ENCODE data around the gene MAMSTR. TPM values are rescaled to one million over a fixed set of nuclear protein-coding genes. Genes with fewer than 3 reads are reported as not detected.

The MAMSTR gene
- total RNA-seq, 1 donor from 2014 or later = 3.6 TPM

DNA sequence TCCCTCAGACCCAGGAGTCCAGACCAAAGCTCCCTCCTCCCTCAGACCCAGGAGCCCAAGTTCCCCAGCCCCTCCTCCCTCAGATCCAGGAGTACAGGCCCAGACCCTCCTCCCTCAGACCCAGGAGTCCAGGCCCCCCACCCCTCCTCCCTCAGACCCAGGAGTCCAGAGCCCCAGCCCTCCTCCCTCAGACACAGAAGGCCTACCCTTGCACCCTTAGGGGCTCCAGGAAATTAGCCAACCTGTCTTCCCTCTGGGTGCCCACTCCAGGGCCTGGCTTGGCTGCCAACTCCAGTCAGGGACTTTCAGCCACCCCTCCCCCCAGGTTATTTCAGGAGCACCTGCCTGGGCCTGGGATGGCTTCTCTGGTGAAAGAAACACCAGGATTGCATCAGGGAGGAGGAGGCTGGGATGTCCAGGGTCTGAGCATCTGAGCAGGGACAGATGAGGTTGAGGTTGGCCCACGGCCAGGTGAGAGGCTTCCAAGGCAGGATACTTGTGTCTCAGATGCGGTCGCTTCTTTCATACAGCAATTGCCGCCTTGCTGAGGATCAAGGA, 35.6 kb upstream of the MAMSTR start, which contains the start of gene FGF21:
Gene FGF21, plus strand, starts transcription at position 441 of the 558 bp plus-strand sequence. CDS start 713 bp downstream, outside the sequence.
- Mint-ChIP-seq H3K4me3 (no peak within 1 kb of the TSS), H3K27me3 (peaks cover 34% of the 10 kb centered on the region), H3K36me3 (no peaks in the 10 kb centered on the region), H3K9me3 (no peaks in the 10 kb centered on the region), H3K27ac (peak within 1 kb of the TSS; percentile 95), H3K4me1 (ENCODE audit: unreplicated experiment) (peaks cover 14% of the 10 kb centered on the region)
- no peak for DNase-seq (ENCODE audit: extremely low spot score, unreplicated experiment)
- TF ChIP-seq, protein P1, sequence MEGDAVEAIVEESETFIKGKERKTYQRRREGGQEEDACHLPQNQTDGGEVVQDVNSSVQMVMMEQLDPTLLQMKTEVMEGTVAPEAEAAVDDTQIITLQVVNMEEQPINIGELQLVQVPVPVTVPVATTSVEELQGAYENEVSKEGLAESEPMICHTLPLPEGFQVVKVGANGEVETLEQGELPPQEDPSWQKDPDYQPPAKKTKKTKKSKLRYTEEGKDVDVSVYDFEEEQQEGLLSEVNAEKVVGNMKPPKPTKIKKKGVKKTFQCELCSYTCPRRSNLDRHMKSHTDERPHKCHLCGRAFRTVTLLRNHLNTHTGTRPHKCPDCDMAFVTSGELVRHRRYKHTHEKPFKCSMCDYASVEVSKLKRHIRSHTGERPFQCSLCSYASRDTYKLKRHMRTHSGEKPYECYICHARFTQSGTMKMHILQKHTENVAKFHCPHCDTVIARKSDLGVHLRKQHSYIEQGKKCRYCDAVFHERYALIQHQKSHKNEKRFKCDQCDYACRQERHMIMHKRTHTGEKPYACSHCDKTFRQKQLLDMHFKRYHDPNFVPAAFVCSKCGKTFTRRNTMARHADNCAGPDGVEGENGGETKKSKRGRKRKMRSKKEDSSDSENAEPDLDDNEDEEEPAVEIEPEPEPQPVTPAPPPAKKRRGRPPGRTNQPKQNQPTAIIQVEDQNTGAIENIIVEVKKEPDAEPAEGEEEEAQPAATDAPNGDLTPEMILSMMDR (conservative IDR thresholded peaks at IDR 0.05) = no peak

DNA sequence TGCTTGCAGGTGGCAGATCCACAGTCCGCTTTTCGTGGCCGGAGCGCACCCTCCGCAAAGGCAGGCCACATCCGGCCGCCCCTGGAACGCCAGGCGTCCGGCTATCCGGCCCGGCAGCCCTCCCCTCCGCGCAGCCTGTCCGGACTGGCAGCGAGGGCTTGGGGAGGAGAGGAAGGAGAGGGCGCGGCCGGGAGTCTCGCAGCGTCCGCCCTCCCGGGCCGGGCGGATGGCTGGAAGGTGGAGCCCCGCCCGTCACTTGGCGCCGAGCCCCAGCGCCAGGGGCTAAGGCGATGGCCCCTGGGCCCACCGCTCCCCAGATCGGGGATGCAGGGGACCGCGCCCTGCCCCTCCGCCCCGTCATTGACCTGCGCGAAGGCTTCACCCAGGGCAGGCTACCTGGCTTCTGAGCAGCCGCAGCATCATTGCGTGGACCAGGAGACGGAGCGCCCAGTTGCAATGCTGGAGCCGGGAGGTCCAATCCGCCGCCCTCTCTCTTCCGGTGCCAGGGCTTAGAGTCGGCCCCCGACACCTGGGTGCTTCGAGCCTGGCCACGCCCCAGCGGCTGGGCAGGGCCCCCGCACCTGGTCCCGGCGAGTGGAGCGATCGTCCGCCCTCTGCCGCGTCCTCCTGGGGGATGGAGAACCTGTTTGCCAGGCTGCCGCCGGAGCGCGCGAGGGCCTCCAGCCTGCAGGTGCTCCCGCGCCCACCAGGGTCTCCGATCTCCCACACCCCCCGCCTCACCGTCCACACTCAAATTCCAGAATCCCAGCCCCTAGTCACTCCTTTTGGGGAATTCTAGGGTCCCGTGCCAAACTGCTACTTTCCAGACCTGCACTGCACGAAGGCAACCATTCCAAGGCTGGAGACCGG, 33.2 kb upstream of the MAMSTR start, which contains the start of gene FUT1:
Gene FUT1, minus strand, starts transcription at position 146 of the 870 bp plus-strand sequence. CDS start 1,360 bp downstream, outside the sequence.
- TF ChIP-seq, protein P1 (conservative IDR thresholded peaks at IDR 0.05) = peak; percentile 64
- DNase-seq (ENCODE audit: extremely low spot score, unreplicated experiment) = peak; percentile 89
- H3K4me3 Mint-ChIP-seq = peak within 1 kb of the TSS; percentile 90
- H3K4me1 Mint-ChIP-seq (ENCODE audit: unreplicated experiment) = peaks cover 18% of the 10 kb centered on the region
- no peaks in the 10 kb centered on the region for H3K9me3 Mint-ChIP-seq
- H3K36me3 Mint-ChIP-seq = no peaks in the 10 kb centered on the region
- H3K27me3 Mint-ChIP-seq = peaks cover 34% of the 10 kb centered on the region
- peak within 1 kb of the TSS; percentile 95 for H3K27ac Mint-ChIP-seq

GRCh38 chr19:48751845-48752495, 32.4 kb upstream of the MAMSTR start:
- no peaks in the 10 kb centered on the region for H3K9me3 Mint-ChIP-seq
- TF ChIP-seq, protein P1 (conservative IDR thresholded peaks at IDR 0.05) = no peak
- peak overlapping the region; percentile 90 for H3K4me3 Mint-ChIP-seq
- H3K27me3 Mint-ChIP-seq = peaks cover 34% of the 10 kb centered on the region
- no peak for DNase-seq (ENCODE audit: extremely low spot score, unreplicated experiment)
- H3K36me3 Mint-ChIP-seq = no peaks in the 10 kb centered on the region
- peak overlapping the region; percentile 83 for H3K27ac Mint-ChIP-seq
- H3K4me1 Mint-ChIP-seq (ENCODE audit: unreplicated experiment) = peaks cover 18% of the 10 kb centered on the region

DNA sequence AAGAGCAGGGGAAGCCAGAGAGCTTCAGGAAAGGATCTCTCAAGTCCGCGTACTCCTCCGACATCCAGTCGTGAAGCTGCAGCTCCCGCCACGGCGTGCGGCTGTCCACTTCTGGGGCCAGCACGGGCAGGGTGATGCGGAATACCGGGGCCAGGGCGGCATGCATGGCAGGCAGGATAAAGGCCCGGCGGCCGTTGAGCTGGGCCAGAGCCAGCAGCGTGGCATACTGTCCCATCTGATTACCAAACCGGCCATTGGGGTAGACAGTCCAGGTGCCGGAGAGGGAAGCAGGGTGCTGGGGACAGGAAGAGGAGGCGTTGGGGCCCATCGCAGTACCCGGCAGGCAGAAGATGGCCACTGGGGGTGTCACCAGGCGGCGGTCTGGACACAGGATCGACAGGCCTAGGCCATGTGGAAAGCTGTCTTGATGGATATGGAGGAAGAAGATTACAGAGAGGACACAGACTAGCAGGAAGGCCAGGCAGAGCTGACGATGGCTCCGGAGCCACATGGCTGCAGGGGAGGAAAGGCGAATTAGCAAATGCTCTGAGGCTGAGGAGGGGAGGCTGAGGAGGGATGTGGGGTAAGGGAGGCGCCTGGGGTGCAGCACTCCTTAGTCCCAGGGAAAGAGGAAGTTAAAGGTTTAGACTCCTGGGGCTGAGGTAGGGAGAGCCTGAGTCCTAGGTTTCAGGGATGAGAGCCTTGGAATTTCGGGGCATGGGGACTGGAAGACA, 31.4 kb upstream of the MAMSTR start:
- peaks cover 34% of the 10 kb centered on the region for H3K27me3 Mint-ChIP-seq
- H3K4me3 Mint-ChIP-seq = peak overlapping the region; percentile 77
- H3K4me1 Mint-ChIP-seq (ENCODE audit: unreplicated experiment) = peaks cover 18% of the 10 kb centered on the region
- TF ChIP-seq, protein P1 (conservative IDR thresholded peaks at IDR 0.05) = no peak
- H3K27ac Mint-ChIP-seq = no peak overlapping the region
- H3K36me3 Mint-ChIP-seq = peaks cover 5% of the 10 kb centered on the region
- no peak for DNase-seq (ENCODE audit: extremely low spot score, unreplicated experiment)
- H3K9me3 Mint-ChIP-seq = no peaks in the 10 kb centered on the region

DNA sequence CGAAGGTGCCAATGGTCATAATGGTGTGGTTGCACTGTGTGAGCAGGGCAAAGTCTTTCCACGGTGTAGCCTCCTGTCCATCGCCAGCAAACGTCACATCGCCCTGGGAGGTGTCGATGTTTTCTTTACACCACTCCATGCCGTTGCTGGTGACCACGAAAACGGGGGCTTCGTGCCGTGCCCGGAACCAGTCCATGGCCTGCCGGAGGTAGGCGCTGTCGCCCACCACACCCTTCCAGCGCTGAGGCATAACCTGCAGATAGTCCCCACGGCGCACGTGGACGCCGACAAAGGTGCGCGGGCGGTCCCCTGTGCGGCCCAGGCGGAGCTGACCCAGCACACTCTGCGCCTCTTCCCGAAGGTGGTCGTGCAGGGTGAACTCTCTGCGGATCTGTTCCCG, 30.8 kb upstream of the MAMSTR start:
- peaks cover 34% of the 10 kb centered on the region for H3K27me3 Mint-ChIP-seq
- peak overlapping the region; percentile 77 for H3K4me3 Mint-ChIP-seq
- H3K27ac Mint-ChIP-seq = no peak overlapping the region
- TF ChIP-seq, protein P1 (conservative IDR thresholded peaks at IDR 0.05) = no peak
- DNase-seq (ENCODE audit: extremely low spot score, unreplicated experiment) = no peak
- peaks cover 5% of the 10 kb centered on the region for H3K36me3 Mint-ChIP-seq
- no peaks in the 10 kb centered on the region for H3K9me3 Mint-ChIP-seq
- H3K4me1 Mint-ChIP-seq (ENCODE audit: unreplicated experiment) = peaks cover 18% of the 10 kb centered on the region

All from type B pancreatic cell (in vitro differentiated cells).